Stimulated activated naive B cell treated with anti-CD40 and anti-IgM and Interleukin-4, amounts not matched to agents 10 μg/mL and 1 μg/mL and 100 μg/mL, for 72 hours (primary cell): ENCODE measurements around the gene NPAS2.
A peak's percentile ranks its signal among the peaks of the same experiment; 100 is the strongest.

Experiments used
- ATAC-seq, 2 donors: fragments of 150-1000 bp; cut with Tn5 transposase; replicated peaks; 2 replicates each; pipeline ENCODE4 v1.10.0; 2021; ENCODE audit warnings: moderate library complexity in 1 of 2
- DNase-seq: peaks from one replicate; pipeline ENCODE4 v3.0.0; 2021
- H3K27ac Mint-ChIP-seq: one replicate; pipeline ENCODE4 v1.8.0; 2022; ENCODE audit warnings: mild to moderate bottlenecking, mixed read lengths
- H3K27me3 Mint-ChIP-seq, 2 donors: one replicate each; pipeline ENCODE4 v1.8.0; 2022; ENCODE audit warnings: mixed read lengths in 2 of 2
- H3K36me3 Mint-ChIP-seq, 2 donors: one replicate each; pipeline ENCODE4 v1.8.0; 2022; ENCODE audit warnings: mixed read lengths in 2 of 2, mild to moderate bottlenecking in 1 of 2
- H3K4me1 Mint-ChIP-seq, 2 donors: one replicate each; pipeline ENCODE4 v1.8.0; 2022; ENCODE audit warnings: mixed read lengths in 2 of 2, mild to moderate bottlenecking in 1 of 2
- H3K4me3 Mint-ChIP-seq, 2 donors: one replicate each; pipeline ENCODE4 v1.8.0; 2022; ENCODE audit warnings: mild to moderate bottlenecking in 2 of 2, mixed read lengths in 2 of 2, moderate library complexity in 1 of 2
- H3K9me3 Mint-ChIP-seq, 2 donors: one replicate each; pipeline ENCODE4 v1.8.0; 2022; ENCODE audit warnings: mixed read lengths in 2 of 2, mild to moderate bottlenecking in 1 of 2

NPAS2 gene

GRCh38 chr2:100842241-100842922 lies 22.4 kb downstream of the NPAS2 start:
- H3K4me1 Mint-ChIP-seq, result no peaks in the 10 kb centered on the region
- no peak for ATAC-seq
- no peak overlapping the region for H3K4me3 Mint-ChIP-seq
- peaks cover 0 to 3% of the 10 kb centered on the region in 2 donors for H3K9me3 Mint-ChIP-seq
- no peaks in the 10 kb centered on the region for H3K36me3 Mint-ChIP-seq
- no peak overlapping the region for H3K27ac Mint-ChIP-seq
- no peak for DNase-seq
- H3K27me3 Mint-ChIP-seq, result peaks cover 14 to 37% of the 10 kb centered on the region in 2 donors

- Mint-ChIP-seq H3K4me1 (no peaks in the 10 kb centered on the region), H3K27me3 (peaks cover 30 to 42% of the 10 kb centered on the region in 2 donors), H3K9me3 (peaks cover 0 to 3% of the 10 kb centered on the region in 2 donors), H3K4me3 (no peak overlapping the region), H3K36me3 (no peaks in the 10 kb centered on the region), H3K27ac (no peak overlapping the region)
- ATAC-seq (no peak), DNase-seq (no peak)
These were observed 24.6 kb downstream of the NPAS2 start for GRCh38 chr2:100844514-100844913.

- Mint-ChIP-seq H3K27me3 (peaks cover 32 to 40% of the 10 kb centered on the region in 2 donors), H3K4me1 (no peaks in the 10 kb centered on the region), H3K36me3 (no peaks in the 10 kb centered on the region), H3K4me3 (no peak overlapping the region), H3K27ac (no peak overlapping the region), H3K9me3 (peaks cover 0 to 3% of the 10 kb centered on the region in 2 donors)
- DNase-seq, result no peak
- no peak for ATAC-seq
These were observed 25.4 kb downstream of the NPAS2 start for GRCh38 chr2:100845141-100845991.

GRCh38 chr2:100846716-100847115 lies 26.8 kb downstream of the NPAS2 start:
- Mint-ChIP-seq H3K27me3 (peaks cover 35 to 37% of the 10 kb centered on the region in 2 donors), H3K4me1 (no peaks in the 10 kb centered on the region), H3K27ac (no peak overlapping the region), H3K4me3 (no peak overlapping the region), H3K36me3 (no peaks in the 10 kb centered on the region), H3K9me3 (peaks cover 0 to 3% of the 10 kb centered on the region in 2 donors)
- ATAC-seq (no peak), DNase-seq (no peak)

DNA sequence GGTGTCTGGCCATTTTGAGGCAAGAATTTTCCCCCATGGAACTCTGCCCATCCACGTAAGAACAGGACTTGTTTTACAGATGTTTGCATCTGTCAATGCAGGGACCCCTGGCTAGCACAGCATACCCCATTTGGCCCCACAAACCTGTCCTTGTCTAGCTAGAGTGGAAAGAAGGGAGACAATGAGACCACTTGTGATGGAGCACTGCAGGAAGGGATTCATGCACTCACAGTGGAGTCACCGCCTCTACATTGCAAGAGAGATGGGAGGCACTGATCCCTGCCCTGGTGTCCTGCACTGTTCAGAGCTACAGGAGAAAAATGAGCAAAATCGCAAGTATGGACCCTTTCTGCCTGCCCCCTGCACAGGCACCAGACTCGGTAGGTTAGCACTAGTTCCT lies 32.5 kb downstream of the NPAS2 start:
- DNase-seq, result no peak

DNA sequence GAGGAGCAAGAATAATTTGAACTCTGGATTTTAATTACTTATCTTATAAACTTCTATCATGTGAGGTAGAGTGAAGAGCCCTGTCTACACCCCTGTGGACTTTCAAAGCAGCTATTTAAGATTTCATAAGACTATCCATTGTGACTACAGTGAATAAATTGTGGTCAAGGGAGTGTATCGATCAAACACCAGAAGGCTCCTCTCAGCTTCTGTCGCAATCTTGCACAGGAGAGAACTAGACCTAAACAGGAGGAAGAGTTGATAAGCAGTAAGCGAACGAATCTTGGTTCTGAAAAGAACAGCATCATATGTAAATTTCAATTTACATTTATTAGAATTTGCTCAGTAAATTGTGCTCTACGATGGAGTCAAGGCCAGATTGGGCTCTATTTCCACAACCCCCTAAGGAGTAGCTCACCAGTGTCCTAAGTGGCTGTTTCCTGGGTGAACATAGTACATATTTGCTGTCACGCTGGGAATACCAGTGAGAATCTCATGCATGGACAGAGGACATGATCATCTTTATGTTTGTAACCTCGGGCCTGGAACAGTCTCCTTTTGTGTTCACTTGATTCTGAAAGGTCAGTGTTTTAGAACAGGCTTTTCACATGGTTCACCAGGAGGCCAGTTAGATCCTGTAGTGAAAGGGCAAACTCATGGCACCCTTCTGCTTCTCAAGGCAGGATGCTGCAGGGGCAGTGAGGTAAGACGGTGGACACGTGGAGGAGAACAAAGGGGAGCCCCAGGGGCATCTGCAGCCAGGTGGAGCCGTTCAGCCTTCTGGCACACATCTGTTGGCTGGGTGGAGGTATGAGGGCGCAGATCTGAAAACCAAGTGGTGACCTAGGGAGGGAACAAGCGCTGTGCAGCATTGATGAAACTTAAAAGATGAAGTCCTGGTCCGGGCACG lies 33.3 kb downstream of the NPAS2 start:
- Mint-ChIP-seq H3K4me3 (no peak overlapping the region), H3K4me1 (peaks cover 0 to 2% of the 10 kb centered on the region in 2 donors), H3K27me3 (peaks cover 19 to 32% of the 10 kb centered on the region in 2 donors), H3K27ac (peak overlapping the region; percentile 22), H3K9me3 (no peaks in the 10 kb centered on the region), H3K36me3 (no peaks in the 10 kb centered on the region)
- DNase-seq, result no peak
- no peak for ATAC-seq

More for the DNA sequence above, 32.5 kb downstream of the NPAS2 start:
- Mint-ChIP-seq H3K36me3 (no peaks in the 10 kb centered on the region), H3K4me1 (peaks cover 0 to 2% of the 10 kb centered on the region in 2 donors), H3K27me3 (peaks cover 27 to 40% of the 10 kb centered on the region in 2 donors), H3K4me3 (no peak overlapping the region), H3K9me3 (no peaks in the 10 kb centered on the region), H3K27ac (no peak overlapping the region)
- no peak for ATAC-seq

DNA sequence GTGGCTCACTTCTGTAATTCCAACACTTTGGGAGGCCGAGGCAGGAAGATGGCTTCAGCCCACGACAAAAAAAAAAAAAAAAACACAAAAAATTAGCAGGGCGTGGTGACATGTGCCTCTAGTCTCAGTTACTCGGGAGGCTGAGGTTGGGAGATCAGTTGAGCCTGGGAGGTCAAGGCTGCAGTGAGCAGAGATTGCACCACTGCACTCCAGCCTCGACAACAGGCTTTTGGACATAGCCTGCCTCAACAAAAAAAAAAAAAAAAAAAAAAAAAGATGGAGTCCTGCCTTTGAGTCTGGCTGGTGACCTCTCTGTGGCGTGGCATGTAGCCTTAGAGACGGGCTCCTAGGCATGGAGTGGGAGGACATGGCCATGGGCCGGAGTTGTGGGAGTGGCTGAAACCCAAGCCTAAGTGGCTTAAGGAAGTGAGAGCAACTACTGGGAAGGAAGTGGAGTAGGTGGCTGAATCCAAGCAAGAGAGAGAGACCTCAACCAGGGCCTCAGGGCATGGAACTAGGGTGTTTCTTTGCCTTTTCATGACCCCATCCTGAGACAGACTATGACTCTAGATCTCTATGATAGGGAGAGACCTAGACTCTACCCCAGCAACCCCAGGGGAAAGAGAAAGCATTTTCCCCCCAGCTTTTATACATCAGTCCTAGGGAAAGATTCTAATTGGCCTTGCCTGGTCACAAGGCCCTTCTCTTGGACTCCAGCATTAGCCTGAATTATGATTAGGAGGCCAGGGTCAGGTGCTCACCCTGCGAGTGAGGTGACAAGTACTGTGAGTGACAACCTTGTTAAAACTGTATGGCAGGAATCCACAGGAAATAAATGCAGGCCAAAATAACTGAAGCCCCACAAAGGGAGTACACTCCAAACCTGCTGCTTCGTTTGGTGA lies 34.2 kb downstream of the NPAS2 start:
- DNase-seq (no peak), ATAC-seq (no peak)
- H3K4me3 Mint-ChIP-seq, result no peak overlapping the region
- H3K4me1 Mint-ChIP-seq, result peaks cover 0 to 2% of the 10 kb centered on the region in 2 donors
- no peaks in the 10 kb centered on the region for H3K9me3 Mint-ChIP-seq
- peaks cover 12 to 23% of the 10 kb centered on the region in 2 donors for H3K27me3 Mint-ChIP-seq
- H3K27ac Mint-ChIP-seq, result peak overlapping the region; percentile 22
- H3K36me3 Mint-ChIP-seq, result no peaks in the 10 kb centered on the region

GRCh38 chr2:100855084-100855483 lies 35.1 kb downstream of the NPAS2 start:
- no peaks in the 10 kb centered on the region for H3K36me3 Mint-ChIP-seq
- H3K27ac Mint-ChIP-seq, result no peak overlapping the region
- peaks cover 8 to 23% of the 10 kb centered on the region in 2 donors for H3K27me3 Mint-ChIP-seq
- H3K4me1 Mint-ChIP-seq, result peaks cover 0 to 2% of the 10 kb centered on the region in 2 donors
- no peaks in the 10 kb centered on the region for H3K9me3 Mint-ChIP-seq
- no peak overlapping the region for H3K4me3 Mint-ChIP-seq
- no peak for ATAC-seq
- no peak for DNase-seq

GRCh38 chr2:100855606-100856005 lies 35.7 kb downstream of the NPAS2 start:
- no peak overlapping the region for H3K27ac Mint-ChIP-seq
- H3K27me3 Mint-ChIP-seq, result peaks cover 9 to 25% of the 10 kb centered on the region in 2 donors
- H3K4me3 Mint-ChIP-seq, result no peak overlapping the region
- peaks cover 0 to 2% of the 10 kb centered on the region in 2 donors for H3K4me1 Mint-ChIP-seq
- H3K36me3 Mint-ChIP-seq, result no peaks in the 10 kb centered on the region
- ATAC-seq (no peak), DNase-seq (no peak)
- H3K9me3 Mint-ChIP-seq, result no peaks in the 10 kb centered on the region

- DNase-seq (no peak), ATAC-seq (no peak)
- Mint-ChIP-seq H3K4me1 (peaks cover 0 to 2% of the 10 kb centered on the region in 2 donors), H3K27me3 (peaks cover 9 to 30% of the 10 kb centered on the region in 2 donors), H3K36me3 (no peaks in the 10 kb centered on the region), H3K27ac (no peak overlapping the region), H3K9me3 (no peaks in the 10 kb centered on the region), H3K4me3 (no peak overlapping the region)
These were observed 36.8 kb downstream of the NPAS2 start for GRCh38 chr2:100856732-100857131.

DNA sequence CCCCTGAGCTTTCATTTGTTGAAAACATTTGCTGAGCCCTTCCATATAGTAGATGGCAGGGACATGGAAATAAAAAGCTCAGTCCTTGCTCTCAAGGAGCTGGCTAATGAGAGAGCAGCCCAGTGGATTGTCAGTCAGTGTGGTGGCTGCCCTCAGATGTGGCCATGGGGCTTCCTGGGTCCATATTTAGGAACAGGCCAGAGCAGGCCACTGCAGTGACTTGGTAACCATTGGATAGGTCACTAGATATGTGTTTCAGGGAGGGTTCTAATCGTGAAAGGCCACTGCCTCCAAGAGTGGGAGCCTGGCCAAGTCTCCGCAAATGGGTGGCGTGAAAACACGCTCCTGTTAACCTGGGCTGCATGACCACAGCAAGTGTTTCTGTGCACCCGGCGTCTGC lies 37.4 kb downstream of the NPAS2 start:
- Mint-ChIP-seq H3K4me3 (no peak overlapping the region), H3K4me1 (peaks cover 0 to 2% of the 10 kb centered on the region in 2 donors)
- DNase-seq, result no peak

GRCh38 chr2:100857915-100858314 lies 38.0 kb downstream of the NPAS2 start:
- ATAC-seq, result no peak
- no peak for DNase-seq

More for the DNA sequence above, 37.4 kb downstream of the NPAS2 start:
- Mint-ChIP-seq H3K27me3 (peaks cover 8 to 28% of the 10 kb centered on the region in 2 donors), H3K27ac (no peak overlapping the region), H3K36me3 (no peaks in the 10 kb centered on the region), H3K9me3 (no peaks in the 10 kb centered on the region)
- ATAC-seq, result no peak

GRCh38 chr2:100859902-100860301 lies 40.0 kb downstream of the NPAS2 start:
- no peaks in the 10 kb centered on the region for H3K9me3 Mint-ChIP-seq
- no peak overlapping the region for H3K4me3 Mint-ChIP-seq
- no peak for ATAC-seq
- H3K27me3 Mint-ChIP-seq, result peaks cover 4 to 22% of the 10 kb centered on the region in 2 donors
- H3K4me1 Mint-ChIP-seq, result no peaks in the 10 kb centered on the region
- no peak for DNase-seq
- H3K36me3 Mint-ChIP-seq, result no peaks in the 10 kb centered on the region
- H3K27ac Mint-ChIP-seq, result no peak overlapping the region

More at GRCh38 chr2:100857915-100858314, 38.0 kb downstream of the NPAS2 start:
- H3K27me3 Mint-ChIP-seq, result peaks cover 8 to 28% of the 10 kb centered on the region in 2 donors
- no peak overlapping the region for H3K4me3 Mint-ChIP-seq
- peaks cover 0 to 2% of the 10 kb centered on the region in 2 donors for H3K4me1 Mint-ChIP-seq
- no peak overlapping the region for H3K27ac Mint-ChIP-seq
- H3K9me3 Mint-ChIP-seq, result no peaks in the 10 kb centered on the region
- H3K36me3 Mint-ChIP-seq, result no peaks in the 10 kb centered on the region
